H9 (cell line): Measurements from ENCODE around the gene NRXN2. TPM values are rescaled to one million over a fixed set of nuclear protein-coding genes. Genes with fewer than 3 reads are reported as not detected.

ENCODE experiments used
- DNase-seq: peaks from one replicate; pipeline ENCODE4 v3.0.0-alpha.2; 2017
- H2AFZ ChIP-seq: one replicate; pipeline ENCODE4 v1.6.1; 2013; ENCODE audit warnings: mild to moderate bottlenecking, low read length, control low read depth, moderate library complexity
- H2AK5ac ChIP-seq: 2 replicates; pipeline ENCODE4 v1.6.1; 2013; ENCODE audit warnings: low read length, control low read depth, mixed read lengths; ENCODE audit not compliant: insufficient read length
- H2BK120ac ChIP-seq: one replicate; pipeline ENCODE4 v1.6.1; 2013; ENCODE audit warnings: low read depth, mild to moderate bottlenecking, low read length, control low read depth, inconsistent platforms; ENCODE audit not compliant: poor library complexity, severe bottlenecking
- H2BK12ac ChIP-seq: 2 replicates; pipeline ENCODE4 v1.6.1; 2013; ENCODE audit warnings: low read length, control low read depth, mixed read lengths, low read depth; ENCODE audit not compliant: insufficient read length
- H2BK15ac ChIP-seq: 2 replicates; pipeline ENCODE4 v1.6.1; 2013; ENCODE audit warnings: low read depth, low read length, control low read depth
- H2BK20ac ChIP-seq: one replicate; pipeline ENCODE4 v1.6.1; 2013; ENCODE audit warnings: low read depth, mild to moderate bottlenecking, low read length, control low read depth, inconsistent platforms; ENCODE audit not compliant: poor library complexity, severe bottlenecking
- H2BK5ac ChIP-seq: 2 replicates; pipeline ENCODE4 v1.6.1; 2013; ENCODE audit warnings: low read length, control low read depth, mixed read lengths; ENCODE audit not compliant: insufficient read length
- H3K14ac ChIP-seq: 2 replicates; pipeline ENCODE4 v1.6.1; 2013; ENCODE audit warnings: low read length, control low read depth; ENCODE audit not compliant: insufficient read depth
- H3K18ac ChIP-seq: 2 replicates; pipeline ENCODE4 v1.6.1; 2013; ENCODE audit warnings: low read depth, mild to moderate bottlenecking, mixed read lengths, low read length, control low read depth; ENCODE audit not compliant: insufficient read length
- H3K23ac ChIP-seq: 2 replicates; pipeline ENCODE4 v1.6.1; 2013; ENCODE audit warnings: low read length, control low read depth, mixed read lengths, low read depth; ENCODE audit not compliant: insufficient read length
- H3K23me2 ChIP-seq: 2 replicates; pipeline ENCODE4 v1.6.1; 2013; ENCODE audit warnings: low read depth, mild to moderate bottlenecking, mixed read lengths, low read length, control low read depth; ENCODE audit not compliant: insufficient read length, poor library complexity, severe bottlenecking
- H3K27ac ChIP-seq: 2 replicates; pipeline ENCODE4 v1.5.1; 2013; ENCODE audit warnings: low read length, control low read depth, mixed read lengths, low read depth; ENCODE audit not compliant: insufficient read length
- H3K27me3 ChIP-seq: 2 replicates; pipeline ENCODE4 v1.6.1; 2013; ENCODE audit warnings: low read length, control low read depth, inconsistent platforms; ENCODE audit not compliant: insufficient read depth
- H3K4ac ChIP-seq: 2 replicates; pipeline ENCODE4 v1.6.1; 2013; ENCODE audit warnings: low read depth, mild to moderate bottlenecking, control low read depth, inconsistent platforms, low read length, moderate library complexity
- H3K4me1 ChIP-seq: 2 replicates; pipeline ENCODE4 v1.6.1; 2013; ENCODE audit warnings: low read length, control low read depth, inconsistent platforms; ENCODE audit not compliant: insufficient read depth
- H3K4me2 ChIP-seq: 2 replicates; pipeline ENCODE4 v1.6.1; 2013; ENCODE audit warnings: low read length, control low read depth, mixed read lengths; ENCODE audit not compliant: insufficient read length, insufficient read depth
- H3K56ac ChIP-seq: 2 replicates; pipeline ENCODE4 v1.6.1; 2013; ENCODE audit warnings: low read depth, mild to moderate bottlenecking, mixed read lengths, low read length, control low read depth; ENCODE audit not compliant: insufficient read length
- H3K79me1 ChIP-seq: 2 replicates; pipeline ENCODE4 v1.6.1; 2013; ENCODE audit warnings: low read depth, mild to moderate bottlenecking, moderate library complexity, low read length, control low read depth, inconsistent platforms; ENCODE audit not compliant: insufficient read depth, poor library complexity, severe bottlenecking
- H3K79me2 ChIP-seq: 2 replicates; pipeline ENCODE4 v1.6.1; 2013; ENCODE audit warnings: low read length, control low read depth, inconsistent platforms; ENCODE audit not compliant: insufficient read depth
- H3K9ac ChIP-seq: 2 replicates; pipeline ENCODE4 v1.6.1; 2013; ENCODE audit warnings: low read length, control low read depth, mixed read lengths; ENCODE audit not compliant: insufficient read length; ENCODE audit errors: extremely low read depth
- H3K9me3 ChIP-seq: one replicate; pipeline ENCODE4 v1.6.1; 2013; ENCODE audit warnings: low read depth, low read length, inconsistent platforms; ENCODE audit not compliant: control insufficient read depth
- H3T11ph ChIP-seq: one replicate; pipeline ENCODE4 v1.6.1; 2013; ENCODE audit warnings: mild to moderate bottlenecking, low read length, control low read depth, inconsistent platforms
- H4K20me1 ChIP-seq: one replicate; pipeline ENCODE4 v1.6.1; 2013; ENCODE audit not compliant: control insufficient read depth, insufficient read length, insufficient read depth
- H4K5ac ChIP-seq: 2 replicates; pipeline ENCODE4 v1.6.1; 2013; ENCODE audit warnings: low read depth, mild to moderate bottlenecking, mixed read lengths, low read length, control low read depth; ENCODE audit not compliant: insufficient read length
- H4K8ac ChIP-seq: replicated peaks from 2 replicates; pipeline ENCODE4 v1.6.1; 2013; ENCODE audit warnings: low read length, control low read depth, mixed read lengths, low read depth; ENCODE audit not compliant: insufficient read length
- H4K91ac ChIP-seq: 2 replicates; pipeline ENCODE4 v1.6.1; 2013; ENCODE audit warnings: low read depth, mild to moderate bottlenecking, moderate library complexity, mixed read lengths, low read length, control low read depth; ENCODE audit not compliant: insufficient read length
- H3K27ac Mint-ChIP-seq, 3 experiments: 2 replicates in 2 of 3; 3 replicates in 1 of 3; pipeline ENCODE4 v1.8.0; 2020 to 2021; ENCODE audit warnings: mixed read lengths in 3 of 3, mild to moderate bottlenecking in 1 of 3, moderate library complexity in 1 of 3
- H3K27me3 Mint-ChIP-seq: 2 replicates; pipeline ENCODE4 v1.8.0; 2021; ENCODE audit warnings: low read depth, mild to moderate bottlenecking, moderate library complexity, mixed read lengths
- H3K36me3 Mint-ChIP-seq, 3 experiments: 2 replicates in 2 of 3; 3 replicates in 1 of 3; pipeline ENCODE4 v1.8.0; 2020 to 2021; ENCODE audit warnings: low read depth in 3 of 3, mixed read lengths in 3 of 3; ENCODE audit not compliant: insufficient read depth in 1 of 3
- H3K4me1 Mint-ChIP-seq, 2 experiments: 2 replicates each; pipeline ENCODE4 v1.8.0; 2020; ENCODE audit warnings: mixed read lengths in 2 of 2
- H3K4me3 Mint-ChIP-seq, 2 experiments: 2 replicates in 1 of 2; 3 replicates in 1 of 2; pipeline ENCODE4 v1.8.0; 2020 to 2021; ENCODE audit warnings: mild to moderate bottlenecking in 2 of 2, mixed read lengths in 2 of 2, moderate library complexity in 1 of 2
- H3K9me3 Mint-ChIP-seq, 2 experiments: 2 replicates in 1 of 2; 3 replicates in 1 of 2; pipeline ENCODE4 v1.8.0; 2020; ENCODE audit warnings: mild to moderate bottlenecking in 2 of 2, mixed read lengths in 2 of 2, moderate library complexity in 1 of 2
- CTCF ChIP-seq: fragments of 200-600 bp; sonication (generic); conservative IDR thresholded peaks from 3 replicates; pipeline ENCODE4 v1.8.0; 2021; ENCODE audit warnings: antibody characterized with exemption, mild to moderate bottlenecking
- WGBS: extraction: QIAGEN DNeasy Blood & Tissue Kit; methylation state at CpG from one replicate; pipeline ENCODE4 v1.1.7; 2013; ENCODE audit warnings: missing lambda C conversion rate, low lambda C conversion rate, mixed read lengths; ENCODE audit not compliant: insufficient read length; ENCODE audit errors: extremely low coverage; 5-methylcytosine and 5-hydroxymethylcytosine counted together
- total RNA-seq: library from RNA; stranded (reverse); gene quantifications from 2 replicates; pipeline ENCODE4 v1.2.1, GENCODE V29; 2021

The NRXN2 gene
- total RNA-seq, 1 experiment from 2014 or later = 3.9 TPM

- H3K4ac ChIP-seq = no peak overlapping the region
- Mint-ChIP-seq H3K4me3 (no peak overlapping the region), H3K36me3 (no peaks in the 10 kb centered on the region; a peak in 1 of 7 replicates), H3K27ac (no peak overlapping the region; a peak in 1 of 7 replicates), H3K27me3 (peaks cover 15% of the 10 kb centered on the region), H3K9me3 (no peaks in the 10 kb centered on the region), H3K4me1 (peaks cover 3 to 36% of the 10 kb centered on the region in 2 experiments)
- no peak overlapping the region for H2BK12ac ChIP-seq
- H4K5ac ChIP-seq = no peak overlapping the region
- H3K14ac ChIP-seq = no peak overlapping the region
- H3K27me3 ChIP-seq = no peaks in the 10 kb centered on the region; the same call in 1 of the 2 replicates
- no peaks in the 10 kb centered on the region for H3K4me1 ChIP-seq
- no peak for DNase-seq
- no peak overlapping the region for H2BK20ac ChIP-seq
- peaks cover 3% of the 10 kb centered on the region for H3K23me2 ChIP-seq
- no CpG with 5 or more reads among the region's 13 CpGs for WGBS
- no peak overlapping the region for H4K91ac ChIP-seq
- H2AK5ac ChIP-seq = no peak overlapping the region
- H3K18ac ChIP-seq = no peak overlapping the region
- no peak overlapping the region for H3T11ph ChIP-seq
- no peak overlapping the region for H3K27ac ChIP-seq
- H2AFZ ChIP-seq = no peak overlapping the region
- no peaks in the 10 kb centered on the region for H3K9me3 ChIP-seq
- H2BK15ac ChIP-seq = no peak overlapping the region
- H3K4me2 ChIP-seq = no peak overlapping the region
- no peak overlapping the region for H2BK120ac ChIP-seq
- no peak overlapping the region for H2BK5ac ChIP-seq
- no peak for TF ChIP-seq CTCF
- no peaks in the 10 kb centered on the region for H4K20me1 ChIP-seq
- H4K8ac ChIP-seq = no peak overlapping the region
- no peak overlapping the region for H3K56ac ChIP-seq
- H3K79me1 ChIP-seq = no peaks in the 10 kb centered on the region
- H3K23ac ChIP-seq = no peak overlapping the region
- no peak overlapping the region for H3K9ac ChIP-seq
- no peaks in the 10 kb centered on the region for H3K79me2 ChIP-seq
Measured at GRCh38 chr11:64654958-64655541, 67.9 kb downstream of the NRXN2 start.
